Activated T-helper 17 cell treated with anti-CD3 and anti-CD28 coated beads, Interleukin-2, amount 50 U/mL, for 72 hours (primary cell): Measurements from ENCODE around the gene KCNA2. TPM values are rescaled to one million over a fixed set of nuclear protein-coding genes. Genes with fewer than 3 reads are reported as not detected.

Experiments
- ATAC-seq: fragments of 150-1000 bp; cut with Tn5 transposase; replicated peaks from 2 replicates; pipeline ENCODE4 v1.10.0; 2021; ENCODE audit warnings: mild to moderate bottlenecking, moderate library complexity
- H3K27ac Mint-ChIP-seq: one replicate; pipeline ENCODE4 v1.8.0; 2022; ENCODE audit warnings: mixed read lengths
- H3K27me3 Mint-ChIP-seq: one replicate; pipeline ENCODE4 v1.8.0; 2022; ENCODE audit warnings: mixed read lengths
- H3K36me3 Mint-ChIP-seq: one replicate; pipeline ENCODE4 v1.8.0; 2022; ENCODE audit warnings: low read depth, mild to moderate bottlenecking, mixed read lengths
- H3K4me1 Mint-ChIP-seq: one replicate; pipeline ENCODE4 v1.8.0; 2022; ENCODE audit warnings: mixed read lengths
- H3K4me3 Mint-ChIP-seq: one replicate; pipeline ENCODE4 v1.8.0; 2022; ENCODE audit warnings: mild to moderate bottlenecking, mixed read lengths
- H3K9me3 Mint-ChIP-seq: one replicate; pipeline ENCODE4 v1.8.0; 2022; ENCODE audit warnings: mixed read lengths
- total RNA-seq, 2 donors: library from RNA; stranded (reverse); gene quantifications; one replicate each; pipeline ENCODE4 v1.2.3, GENCODE V29; 2022

KCNA2 gene
- 1 to 10 TPM; 1.6 to 4.7 TPM for total RNA-seq

DNA sequence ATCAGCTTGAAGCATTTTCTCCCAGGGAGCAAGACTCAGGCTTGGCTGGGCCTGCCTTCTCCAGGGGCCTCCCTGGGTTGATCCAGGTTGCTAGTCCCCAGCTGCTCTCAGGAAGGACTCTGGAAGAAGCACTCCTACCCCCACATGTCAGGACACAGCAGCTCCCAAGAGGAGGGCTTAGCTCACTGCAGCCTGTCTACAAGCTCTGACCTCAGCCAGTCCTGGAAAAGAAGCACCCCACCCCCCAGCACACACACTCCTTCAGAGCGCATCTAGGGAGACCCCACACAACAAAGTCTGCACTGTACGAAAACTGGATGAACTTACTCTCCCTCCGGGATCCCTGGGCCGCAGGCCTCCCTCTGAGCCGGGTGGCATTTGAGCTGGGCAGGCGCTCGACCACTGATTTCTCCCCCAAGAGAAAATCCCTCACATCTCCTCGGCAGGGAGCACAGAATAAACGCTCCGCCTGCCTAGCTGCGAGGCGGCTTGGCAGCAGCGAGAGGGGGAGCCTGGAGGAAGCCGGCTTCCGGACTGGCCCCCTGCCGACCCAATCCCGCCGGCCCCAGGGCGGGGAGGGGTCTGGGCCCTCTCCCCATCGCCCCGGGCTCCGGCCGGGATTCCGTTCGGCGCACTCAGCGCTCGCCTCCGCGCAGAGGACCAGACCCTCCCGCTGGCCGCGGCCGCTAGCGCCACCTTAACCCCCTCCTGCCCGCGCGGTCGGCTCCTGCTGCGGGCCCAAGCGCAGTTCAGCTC lies at the start of gene KCNA2:
TSS of gene KCNA2 (minus strand) at position 458 of the 756 bp plus-strand sequence. CDS start 1,576 bp downstream, outside the sequence.
- no peaks in the 10 kb centered on the region for H3K9me3 Mint-ChIP-seq
- H3K4me1 Mint-ChIP-seq: peaks cover 4% of the 10 kb centered on the region
- peaks cover 28% of the 10 kb centered on the region for H3K27me3 Mint-ChIP-seq
- no peak within 1 kb of the TSS for H3K27ac Mint-ChIP-seq
- no peaks in the 10 kb centered on the region for H3K36me3 Mint-ChIP-seq
- peak within 1 kb of the TSS; percentile 75 for H3K4me3 Mint-ChIP-seq
- ATAC-seq: peak; percentile 5

DNA sequence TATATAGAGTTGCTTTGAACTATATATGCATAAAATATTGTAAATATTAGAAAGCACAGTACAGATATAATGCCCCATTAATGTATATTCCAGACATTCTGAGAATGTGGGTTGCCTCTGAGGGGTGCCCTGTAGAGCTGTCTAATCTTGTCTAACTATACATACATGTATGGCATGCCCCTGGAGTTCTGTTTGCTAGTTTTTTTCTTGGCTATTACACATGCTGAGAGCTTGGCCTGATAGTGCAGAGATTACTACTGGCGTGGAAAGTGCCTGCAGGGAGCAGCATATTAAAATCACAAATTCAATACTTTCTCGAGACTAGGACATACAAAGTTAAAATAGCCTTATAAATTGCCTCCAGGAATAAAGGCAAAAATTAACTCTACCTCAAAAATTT lies 44.5 kb upstream of the KCNA2 start:
- H3K9me3 Mint-ChIP-seq: no peaks in the 10 kb centered on the region
- H3K4me3 Mint-ChIP-seq: no peak overlapping the region
- no peak overlapping the region for H3K27ac Mint-ChIP-seq
- H3K27me3 Mint-ChIP-seq: no peaks in the 10 kb centered on the region
- peaks cover 21% of the 10 kb centered on the region for H3K36me3 Mint-ChIP-seq
- H3K4me1 Mint-ChIP-seq: peaks cover 15% of the 10 kb centered on the region
- ATAC-seq: no peak

- Mint-ChIP-seq H3K4me3 (no peak overlapping the region), H3K9me3 (no peaks in the 10 kb centered on the region), H3K4me1 (peaks cover 19% of the 10 kb centered on the region), H3K27me3 (no peaks in the 10 kb centered on the region), H3K27ac (no peak overlapping the region), H3K36me3 (peaks cover 5% of the 10 kb centered on the region)
- peak; percentile 44 for ATAC-seq
Measured at GRCh38 chr1:110648417-110648816, 42.3 kb upstream of the KCNA2 start.

GRCh38 chr1:110647254-110647891 lies 41.2 kb upstream of the KCNA2 start:
- ATAC-seq: peak; percentile 78
- H3K36me3 Mint-ChIP-seq: no peaks in the 10 kb centered on the region
- no peaks in the 10 kb centered on the region for H3K9me3 Mint-ChIP-seq
- H3K27me3 Mint-ChIP-seq: no peaks in the 10 kb centered on the region
- H3K4me1 Mint-ChIP-seq: peaks cover 24% of the 10 kb centered on the region
- no peak overlapping the region for H3K27ac Mint-ChIP-seq
- no peak overlapping the region for H3K4me3 Mint-ChIP-seq

DNA sequence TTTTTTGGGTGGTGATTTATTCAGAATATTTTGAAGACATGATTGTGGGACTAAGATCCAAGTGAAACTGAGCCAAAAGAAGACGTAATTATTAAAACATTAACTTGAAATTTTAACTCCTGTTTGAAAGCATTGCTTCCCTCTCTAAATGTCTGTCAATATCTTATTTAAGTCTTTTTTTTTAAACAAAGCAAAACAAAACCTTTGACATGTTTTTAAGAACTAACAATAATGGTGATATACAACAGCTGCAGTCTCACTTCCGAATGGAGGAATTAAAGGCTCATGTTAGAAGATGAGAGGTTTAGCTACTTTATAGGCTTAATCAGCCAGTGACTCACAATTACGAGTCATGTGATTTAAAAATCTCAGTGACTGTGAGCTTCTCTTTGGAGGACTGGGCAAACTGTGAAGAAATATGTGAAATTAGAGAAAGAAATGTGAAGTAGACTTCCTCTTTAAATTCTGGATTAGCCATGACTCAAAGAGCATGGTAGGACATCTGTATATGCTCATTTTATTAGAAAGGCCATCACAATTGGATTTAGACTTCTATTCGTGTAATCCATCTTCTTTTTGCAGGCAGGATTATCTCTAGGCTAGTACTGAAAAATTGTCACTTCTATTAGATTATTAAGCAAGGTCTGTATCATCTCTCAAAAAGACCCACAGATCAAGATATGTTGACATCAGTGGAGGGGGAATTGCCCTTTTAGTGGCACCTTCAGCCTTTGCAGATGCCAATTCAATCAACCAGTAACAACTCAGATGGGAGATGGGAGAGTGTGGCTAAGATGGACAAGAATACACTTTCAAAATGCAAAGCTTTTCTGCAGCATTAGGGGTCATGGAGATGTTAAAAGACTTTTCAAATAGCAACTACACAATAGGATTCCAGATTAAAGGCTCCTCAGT lies 39.9 kb upstream of the KCNA2 start:
- Mint-ChIP-seq H3K4me3 (no peak overlapping the region), H3K4me1 (peaks cover 34% of the 10 kb centered on the region)

GRCh38 chr1:110645211-110645610 lies 39.1 kb upstream of the KCNA2 start:
- Mint-ChIP-seq H3K27ac (no peak overlapping the region), H3K36me3 (no peaks in the 10 kb centered on the region), H3K4me1 (peaks cover 37% of the 10 kb centered on the region), H3K4me3 (peak overlapping the region; percentile 5), H3K9me3 (peaks cover 3% of the 10 kb centered on the region), H3K27me3 (no peaks in the 10 kb centered on the region)
- ATAC-seq: no peak

More for the DNA sequence above, 39.9 kb upstream of the KCNA2 start:
- Mint-ChIP-seq H3K27ac (peak overlapping the region; percentile 76), H3K36me3 (no peaks in the 10 kb centered on the region), H3K27me3 (no peaks in the 10 kb centered on the region), H3K9me3 (no peaks in the 10 kb centered on the region)
- ATAC-seq: peak; percentile 63

DNA sequence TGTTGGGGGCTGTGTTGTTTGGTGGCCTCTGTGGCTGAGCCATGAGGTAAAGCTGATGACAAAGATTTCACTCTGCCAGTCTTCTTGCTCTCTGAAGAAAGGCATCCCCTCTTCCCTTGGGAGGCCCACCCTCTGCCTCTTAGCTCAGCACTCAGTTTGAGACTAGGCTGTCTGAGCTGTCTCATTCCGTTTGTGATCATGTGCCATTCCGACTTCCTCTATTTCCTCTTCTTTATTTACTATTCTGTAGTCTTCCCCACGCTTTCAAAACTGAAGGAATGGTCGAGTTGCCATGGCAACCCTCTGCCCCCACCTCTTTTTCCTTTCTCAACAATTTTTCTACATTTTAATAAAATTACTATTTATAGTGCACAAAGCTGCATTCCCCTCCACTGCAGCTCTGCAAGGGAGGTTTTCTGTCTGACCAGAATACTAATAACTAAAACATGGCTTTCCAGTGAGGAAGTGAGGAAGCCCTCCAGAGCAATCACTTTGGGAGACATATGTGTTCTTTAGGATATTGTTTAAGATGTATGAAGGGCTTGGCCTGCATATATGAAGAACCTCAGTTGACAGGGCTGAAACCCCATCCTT lies 37.8 kb upstream of the KCNA2 start:
- no peaks in the 10 kb centered on the region for H3K36me3 Mint-ChIP-seq
- peaks cover 48% of the 10 kb centered on the region for H3K4me1 Mint-ChIP-seq
- no peak overlapping the region for H3K27ac Mint-ChIP-seq
- no peak overlapping the region for H3K4me3 Mint-ChIP-seq
- no peaks in the 10 kb centered on the region for H3K27me3 Mint-ChIP-seq
- H3K9me3 Mint-ChIP-seq: peaks cover 11% of the 10 kb centered on the region
- ATAC-seq: no peak

- H3K36me3 Mint-ChIP-seq: no peaks in the 10 kb centered on the region
- H3K27ac Mint-ChIP-seq: peak overlapping the region; percentile 22
- ATAC-seq: no peak
- peaks cover 61% of the 10 kb centered on the region for H3K4me1 Mint-ChIP-seq
- no peaks in the 10 kb centered on the region for H3K27me3 Mint-ChIP-seq
- peaks cover 11% of the 10 kb centered on the region for H3K9me3 Mint-ChIP-seq
- no peak overlapping the region for H3K4me3 Mint-ChIP-seq
Measured at GRCh38 chr1:110639724-110640386, 33.7 kb upstream of the KCNA2 start.

GRCh38 chr1:110638556-110638955 lies 32.4 kb upstream of the KCNA2 start:
- ATAC-seq: no peak
- Mint-ChIP-seq H3K27ac (no peak overlapping the region), H3K9me3 (peaks cover 11% of the 10 kb centered on the region), H3K4me3 (peak overlapping the region; percentile 47), H3K4me1 (peaks cover 68% of the 10 kb centered on the region), H3K36me3 (no peaks in the 10 kb centered on the region), H3K27me3 (no peaks in the 10 kb centered on the region)

DNA sequence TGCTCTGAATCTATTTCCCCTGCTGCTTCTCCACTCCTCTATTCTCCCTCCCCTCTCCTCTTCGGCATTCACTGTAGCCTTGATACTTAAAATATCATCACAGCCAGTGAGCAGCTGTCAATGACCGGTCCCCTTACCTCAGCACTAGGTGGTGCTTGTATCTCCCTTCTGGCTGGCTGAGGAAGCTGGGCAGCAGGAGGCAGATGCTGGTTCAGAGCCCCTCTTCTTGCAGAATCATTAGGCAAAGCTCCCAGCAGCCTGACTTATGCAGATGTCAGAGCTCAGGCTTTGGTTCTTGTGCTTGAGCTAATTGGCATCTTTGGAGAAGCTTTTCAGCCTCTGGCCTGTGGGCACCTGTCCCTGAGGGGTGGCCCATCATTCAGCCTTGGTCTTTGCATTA lies 31.9 kb upstream of the KCNA2 start:
- Mint-ChIP-seq H3K9me3 (peaks cover 11% of the 10 kb centered on the region), H3K4me3 (peak overlapping the region; percentile 47), H3K36me3 (no peaks in the 10 kb centered on the region), H3K27ac (no peak overlapping the region), H3K4me1 (peaks cover 71% of the 10 kb centered on the region), H3K27me3 (no peaks in the 10 kb centered on the region)
- no peak for ATAC-seq

- no peaks in the 10 kb centered on the region for H3K27me3 Mint-ChIP-seq
- H3K4me3 Mint-ChIP-seq: no peak overlapping the region
- H3K27ac Mint-ChIP-seq: no peak overlapping the region
- H3K9me3 Mint-ChIP-seq: peaks cover 11% of the 10 kb centered on the region
- no peaks in the 10 kb centered on the region for H3K36me3 Mint-ChIP-seq
- no peak for ATAC-seq
- H3K4me1 Mint-ChIP-seq: peaks cover 68% of the 10 kb centered on the region
Measured at GRCh38 chr1:110637475-110637874, 31.3 kb upstream of the KCNA2 start.

- peaks cover 11% of the 10 kb centered on the region for H3K9me3 Mint-ChIP-seq
- peak overlapping the region; percentile 92 for H3K27ac Mint-ChIP-seq
- no peak overlapping the region for H3K4me3 Mint-ChIP-seq
- no peak for ATAC-seq
- peaks cover 60% of the 10 kb centered on the region for H3K4me1 Mint-ChIP-seq
- no peaks in the 10 kb centered on the region for H3K27me3 Mint-ChIP-seq
- H3K36me3 Mint-ChIP-seq: no peaks in the 10 kb centered on the region
Measured at GRCh38 chr1:110636149-110636935, 30.2 kb upstream of the KCNA2 start.

DNA sequence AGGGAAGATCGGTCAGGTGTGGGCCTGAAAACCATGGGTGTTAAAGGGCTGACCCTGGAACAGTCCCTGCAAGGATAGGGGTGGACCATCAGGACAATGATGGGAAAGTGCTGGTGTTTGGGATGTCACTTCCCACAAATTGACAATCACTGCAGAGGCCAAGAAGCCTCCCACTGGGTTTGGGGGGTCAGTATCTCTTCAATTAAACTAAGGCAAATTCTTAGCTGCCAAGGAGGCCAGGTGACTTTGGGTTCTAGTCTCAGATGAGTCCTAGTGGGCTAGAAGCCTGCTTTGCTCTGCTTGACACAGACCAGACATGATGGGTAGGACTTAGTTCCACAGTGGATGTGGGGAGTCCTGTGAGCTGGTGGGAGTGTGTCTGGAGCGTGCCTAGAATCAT lies 29.3 kb upstream of the KCNA2 start:
- no peak for ATAC-seq
- peaks cover 10% of the 10 kb centered on the region for H3K9me3 Mint-ChIP-seq
- peaks cover 58% of the 10 kb centered on the region for H3K4me1 Mint-ChIP-seq
- no peak overlapping the region for H3K4me3 Mint-ChIP-seq
- H3K27me3 Mint-ChIP-seq: no peaks in the 10 kb centered on the region
- no peaks in the 10 kb centered on the region for H3K36me3 Mint-ChIP-seq
- H3K27ac Mint-ChIP-seq: peak overlapping the region; percentile 92
